Stimulated activated CD4-positive, alpha-beta T cell treated with anti-CD3 and anti-CD28 coated beads, Interleukin-12 subunit alpha, Interleukin-12 subunit beta, amount 100 ng/mL, for 24 hours (primary cell): Measurements from ENCODE around the gene IGHMBP2.

ENCODE experiments used
- DNase-seq, 2 experiments: peaks; one replicate each; pipeline ENCODE4 v3.0.0-alpha.2; 2020; ENCODE audit warnings: low read depth in 2 of 2

IGHMBP2 gene

GRCh38 chr11:68980776-68981065 lies 77.0 kb downstream of the IGHMBP2 start, which contains the start of gene MRGPRD:
MRGPRD (minus strand) TSS chr11:68980986; CDS start chr11:68980986, 0 bp downstream.
- no peak for DNase-seq

GRCh38 chr11:68982134-68982533 lies 78.4 kb downstream of the IGHMBP2 start:
- no peak for DNase-seq

- DNase-seq = no peak
Observed at GRCh38 chr11:68983801-68984200, 80.1 kb downstream of the IGHMBP2 start.

GRCh38 chr11:68987211-68987610 lies 83.5 kb downstream of the IGHMBP2 start:
- DNase-seq = no peak

GRCh38 chr11:68988491-68988890 lies 84.8 kb downstream of the IGHMBP2 start:
- no peak for DNase-seq
